ENCODE measurements around the gene GLIPR2.

DNA sequence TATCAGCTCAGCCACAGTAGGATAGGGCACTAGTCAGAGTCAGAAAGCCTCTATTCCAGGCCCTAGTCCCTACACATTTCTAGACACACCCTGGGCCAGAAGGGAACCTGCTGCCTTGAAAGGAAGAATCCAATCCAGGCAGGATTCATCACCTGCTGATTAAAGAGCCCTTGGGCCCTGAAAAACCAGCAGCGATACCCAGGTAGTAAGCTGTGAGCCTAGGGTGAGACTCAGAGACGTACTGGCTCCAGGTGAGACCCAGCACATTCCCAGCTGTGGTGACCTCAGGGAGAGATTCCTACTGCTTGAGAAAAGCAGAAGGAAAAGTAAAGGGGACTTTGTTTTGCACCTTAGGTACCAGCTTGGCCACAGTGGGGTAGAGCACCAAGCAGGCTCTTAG, 37.3 kb downstream of the GLIPR2 start:
- TF ChIP-seq EZH2 (IDR thresholded peaks at IDR 0.05; ENCODE audit: low read length), result no peak
- TF ChIP-seq, protein P1, sequence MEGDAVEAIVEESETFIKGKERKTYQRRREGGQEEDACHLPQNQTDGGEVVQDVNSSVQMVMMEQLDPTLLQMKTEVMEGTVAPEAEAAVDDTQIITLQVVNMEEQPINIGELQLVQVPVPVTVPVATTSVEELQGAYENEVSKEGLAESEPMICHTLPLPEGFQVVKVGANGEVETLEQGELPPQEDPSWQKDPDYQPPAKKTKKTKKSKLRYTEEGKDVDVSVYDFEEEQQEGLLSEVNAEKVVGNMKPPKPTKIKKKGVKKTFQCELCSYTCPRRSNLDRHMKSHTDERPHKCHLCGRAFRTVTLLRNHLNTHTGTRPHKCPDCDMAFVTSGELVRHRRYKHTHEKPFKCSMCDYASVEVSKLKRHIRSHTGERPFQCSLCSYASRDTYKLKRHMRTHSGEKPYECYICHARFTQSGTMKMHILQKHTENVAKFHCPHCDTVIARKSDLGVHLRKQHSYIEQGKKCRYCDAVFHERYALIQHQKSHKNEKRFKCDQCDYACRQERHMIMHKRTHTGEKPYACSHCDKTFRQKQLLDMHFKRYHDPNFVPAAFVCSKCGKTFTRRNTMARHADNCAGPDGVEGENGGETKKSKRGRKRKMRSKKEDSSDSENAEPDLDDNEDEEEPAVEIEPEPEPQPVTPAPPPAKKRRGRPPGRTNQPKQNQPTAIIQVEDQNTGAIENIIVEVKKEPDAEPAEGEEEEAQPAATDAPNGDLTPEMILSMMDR (optimal IDR thresholded peaks at IDR 0.05 in 1 of 3, IDR thresholded peaks at IDR 0.05 in 1 of 3, conservative IDR thresholded peaks at IDR 0.05 in 1 of 3; ENCODE audit: extremely low read depth in 1 of 3, insufficient read depth in 2 of 3, low read length in 3 of 3), result no peak

Data from keratinocyte (primary cell).